Measurements from ENCODE around the gene MACO1. TPM values are rescaled to one million over a fixed set of nuclear protein-coding genes. Genes with fewer than 3 reads are reported as not detected.

Gene MACO1
- total and polyA plus RNA-seq, 9 of the 15 experiments (the other 6 are each of a cell fraction or from before 2014, with no cell fraction given): 4.6 to 28.4 (median 21.7) TPM

DNA sequence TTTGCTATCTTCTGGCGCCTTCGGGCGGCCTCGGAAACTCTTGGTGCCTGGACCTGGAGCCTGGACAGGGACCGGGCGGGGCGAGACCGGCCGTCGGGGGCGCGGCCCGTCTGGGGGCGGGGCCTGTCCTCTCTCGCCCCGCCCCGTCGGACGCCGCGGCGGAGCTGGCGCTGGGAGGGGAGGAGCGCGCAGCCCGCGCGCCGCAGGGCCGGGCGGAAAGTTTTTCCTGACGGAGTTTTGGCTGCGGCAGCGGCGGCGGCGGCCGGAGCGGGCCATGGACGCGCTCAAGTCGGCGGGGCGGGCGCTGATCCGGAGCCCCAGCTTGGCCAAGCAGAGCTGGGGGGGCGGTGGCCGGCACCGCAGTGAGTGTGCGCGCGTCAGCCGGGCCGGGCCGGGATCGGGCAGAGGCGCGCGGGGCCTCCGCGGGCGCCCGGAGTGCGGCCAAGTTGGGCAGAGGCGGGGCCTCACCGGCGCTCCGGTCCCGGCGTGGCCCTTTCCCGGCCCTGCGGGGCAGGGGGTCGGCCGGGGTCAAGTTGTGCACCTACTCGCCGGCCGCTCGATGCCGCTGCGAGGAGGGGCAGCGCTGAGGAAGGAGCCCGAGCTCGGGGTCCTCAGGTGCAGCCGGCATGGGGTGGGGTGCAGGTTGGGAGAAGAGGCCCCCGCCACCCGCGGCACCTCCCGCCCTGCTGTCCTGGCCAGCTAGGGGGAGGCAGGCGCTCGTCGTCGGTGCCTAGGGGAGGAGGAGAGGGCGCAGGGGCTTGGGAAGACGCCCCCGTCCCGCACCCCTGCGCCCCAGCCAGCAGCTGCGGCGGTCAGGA lies 112.9 kb downstream of the MACO1 start, which contains the start of gene LDLRAP1 (continued):
- TF ChIP-seq, protein P1, sequence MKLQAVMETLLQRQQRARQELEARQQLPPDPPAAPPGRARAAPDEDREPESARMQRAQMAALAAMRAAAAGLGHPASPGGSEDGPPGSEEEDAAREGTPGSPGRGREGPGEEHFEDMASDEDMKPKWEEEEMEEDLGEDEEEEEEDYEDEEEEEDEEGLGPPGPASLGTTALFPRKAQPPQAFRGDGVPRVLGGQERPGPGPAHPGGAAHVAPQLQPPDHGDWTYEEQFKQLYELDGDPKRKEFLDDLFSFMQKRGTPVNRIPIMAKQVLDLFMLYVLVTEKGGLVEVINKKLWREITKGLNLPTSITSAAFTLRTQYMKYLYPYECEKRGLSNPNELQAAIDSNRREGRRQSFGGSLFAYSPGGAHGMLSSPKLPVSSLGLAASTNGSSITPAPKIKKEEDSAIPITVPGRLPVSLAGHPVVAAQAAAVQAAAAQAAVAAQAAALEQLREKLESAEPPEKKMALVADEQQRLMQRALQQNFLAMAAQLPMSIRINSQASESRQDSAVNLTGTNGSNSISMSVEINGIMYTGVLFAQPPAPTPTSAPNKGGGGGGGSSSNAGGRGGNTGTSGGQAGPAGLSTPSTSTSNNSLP (IDR thresholded peaks at IDR 0.05; ENCODE audit: borderline replicate concordance, low read depth, low read length): no peak
- TF ChIP-seq, protein P2, sequence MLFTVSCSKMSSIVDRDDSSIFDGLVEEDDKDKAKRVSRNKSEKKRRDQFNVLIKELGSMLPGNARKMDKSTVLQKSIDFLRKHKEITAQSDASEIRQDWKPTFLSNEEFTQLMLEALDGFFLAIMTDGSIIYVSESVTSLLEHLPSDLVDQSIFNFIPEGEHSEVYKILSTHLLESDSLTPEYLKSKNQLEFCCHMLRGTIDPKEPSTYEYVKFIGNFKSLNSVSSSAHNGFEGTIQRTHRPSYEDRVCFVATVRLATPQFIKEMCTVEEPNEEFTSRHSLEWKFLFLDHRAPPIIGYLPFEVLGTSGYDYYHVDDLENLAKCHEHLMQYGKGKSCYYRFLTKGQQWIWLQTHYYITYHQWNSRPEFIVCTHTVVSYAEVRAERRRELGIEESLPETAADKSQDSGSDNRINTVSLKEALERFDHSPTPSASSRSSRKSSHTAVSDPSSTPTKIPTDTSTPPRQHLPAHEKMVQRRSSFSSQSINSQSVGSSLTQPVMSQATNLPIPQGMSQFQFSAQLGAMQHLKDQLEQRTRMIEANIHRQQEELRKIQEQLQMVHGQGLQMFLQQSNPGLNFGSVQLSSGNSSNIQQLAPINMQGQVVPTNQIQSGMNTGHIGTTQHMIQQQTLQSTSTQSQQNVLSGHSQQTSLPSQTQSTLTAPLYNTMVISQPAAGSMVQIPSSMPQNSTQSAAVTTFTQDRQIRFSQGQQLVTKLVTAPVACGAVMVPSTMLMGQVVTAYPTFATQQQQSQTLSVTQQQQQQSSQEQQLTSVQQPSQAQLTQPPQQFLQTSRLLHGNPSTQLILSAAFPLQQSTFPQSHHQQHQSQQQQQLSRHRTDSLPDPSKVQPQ (CRISPR knock-in tag; IDR thresholded peaks at IDR 0.05; ENCODE audit: borderline replicate concordance): no peak
- TF ChIP-seq ESRRA (IDR thresholded peaks at IDR 0.05; ENCODE audit: borderline replicate concordance, low read depth): peak; percentile 45; the same call in 1 of the 2 replicates
- TF ChIP-seq ZKSCAN8 (CRISPR knock-in tag; IDR thresholded peaks at IDR 0.05): no peak
- TF ChIP-seq, protein P3, sequence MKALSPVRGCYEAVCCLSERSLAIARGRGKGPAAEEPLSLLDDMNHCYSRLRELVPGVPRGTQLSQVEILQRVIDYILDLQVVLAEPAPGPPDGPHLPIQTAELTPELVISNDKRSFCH (CRISPR knock-in tag; IDR thresholded peaks at IDR 0.05): no peak
- TF ChIP-seq, protein P3 (tag; IDR thresholded peaks at IDR 0.05): no peak
- no peak for TF ChIP-seq PYGO2 (tag; IDR thresholded peaks at IDR 0.05)
- TF ChIP-seq, protein P4, sequence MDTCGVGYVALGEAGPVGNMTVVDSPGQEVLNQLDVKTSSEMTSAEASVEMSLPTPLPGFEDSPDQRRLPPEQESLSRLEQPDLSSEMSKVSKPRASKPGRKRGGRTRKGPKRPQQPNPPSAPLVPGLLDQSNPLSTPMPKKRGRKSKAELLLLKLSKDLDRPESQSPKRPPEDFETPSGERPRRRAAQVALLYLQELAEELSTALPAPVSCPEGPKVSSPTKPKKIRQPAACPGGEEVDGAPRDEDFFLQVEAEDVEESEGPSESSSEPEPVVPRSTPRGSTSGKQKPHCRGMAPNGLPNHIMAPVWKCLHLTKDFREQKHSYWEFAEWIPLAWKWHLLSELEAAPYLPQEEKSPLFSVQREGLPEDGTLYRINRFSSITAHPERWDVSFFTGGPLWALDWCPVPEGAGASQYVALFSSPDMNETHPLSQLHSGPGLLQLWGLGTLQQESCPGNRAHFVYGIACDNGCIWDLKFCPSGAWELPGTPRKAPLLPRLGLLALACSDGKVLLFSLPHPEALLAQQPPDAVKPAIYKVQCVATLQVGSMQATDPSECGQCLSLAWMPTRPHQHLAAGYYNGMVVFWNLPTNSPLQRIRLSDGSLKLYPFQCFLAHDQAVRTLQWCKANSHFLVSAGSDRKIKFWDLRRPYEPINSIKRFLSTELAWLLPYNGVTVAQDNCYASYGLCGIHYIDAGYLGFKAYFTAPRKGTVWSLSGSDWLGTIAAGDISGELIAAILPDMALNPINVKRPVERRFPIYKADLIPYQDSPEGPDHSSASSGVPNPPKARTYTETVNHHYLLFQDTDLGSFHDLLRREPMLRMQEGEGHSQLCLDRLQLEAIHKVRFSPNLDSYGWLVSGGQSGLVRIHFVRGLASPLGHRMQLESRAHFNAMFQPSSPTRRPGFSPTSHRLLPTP (IDR thresholded peaks at IDR 0.05; ENCODE audit: borderline replicate concordance, extremely low read depth, insufficient read length): no peak
- no peak for TF ChIP-seq LARP7 (IDR thresholded peaks at IDR 0.05)
- TF ChIP-seq, protein P5, sequence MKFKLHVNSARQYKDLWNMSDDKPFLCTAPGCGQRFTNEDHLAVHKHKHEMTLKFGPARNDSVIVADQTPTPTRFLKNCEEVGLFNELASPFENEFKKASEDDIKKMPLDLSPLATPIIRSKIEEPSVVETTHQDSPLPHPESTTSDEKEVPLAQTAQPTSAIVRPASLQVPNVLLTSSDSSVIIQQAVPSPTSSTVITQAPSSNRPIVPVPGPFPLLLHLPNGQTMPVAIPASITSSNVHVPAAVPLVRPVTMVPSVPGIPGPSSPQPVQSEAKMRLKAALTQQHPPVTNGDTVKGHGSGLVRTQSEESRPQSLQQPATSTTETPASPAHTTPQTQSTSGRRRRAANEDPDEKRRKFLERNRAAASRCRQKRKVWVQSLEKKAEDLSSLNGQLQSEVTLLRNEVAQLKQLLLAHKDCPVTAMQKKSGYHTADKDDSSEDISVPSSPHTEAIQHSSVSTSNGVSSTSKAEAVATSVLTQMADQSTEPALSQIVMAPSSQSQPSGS (CRISPR knock-in tag; IDR thresholded peaks at IDR 0.05): no peak
- no peak for TF ChIP-seq BCOR (IDR thresholded peaks at IDR 0.05)
- TF ChIP-seq MCM5 (IDR thresholded peaks at IDR 0.05; ENCODE audit: low read depth): no peak
- no peak for TF ChIP-seq NR2F6 (CRISPR knock-in tag; IDR thresholded peaks at IDR 0.05)
- no peak for TF ChIP-seq HDAC6 (IDR thresholded peaks at IDR 0.05; ENCODE audit: low read depth, low read length)
- TF ChIP-seq, protein P6, sequence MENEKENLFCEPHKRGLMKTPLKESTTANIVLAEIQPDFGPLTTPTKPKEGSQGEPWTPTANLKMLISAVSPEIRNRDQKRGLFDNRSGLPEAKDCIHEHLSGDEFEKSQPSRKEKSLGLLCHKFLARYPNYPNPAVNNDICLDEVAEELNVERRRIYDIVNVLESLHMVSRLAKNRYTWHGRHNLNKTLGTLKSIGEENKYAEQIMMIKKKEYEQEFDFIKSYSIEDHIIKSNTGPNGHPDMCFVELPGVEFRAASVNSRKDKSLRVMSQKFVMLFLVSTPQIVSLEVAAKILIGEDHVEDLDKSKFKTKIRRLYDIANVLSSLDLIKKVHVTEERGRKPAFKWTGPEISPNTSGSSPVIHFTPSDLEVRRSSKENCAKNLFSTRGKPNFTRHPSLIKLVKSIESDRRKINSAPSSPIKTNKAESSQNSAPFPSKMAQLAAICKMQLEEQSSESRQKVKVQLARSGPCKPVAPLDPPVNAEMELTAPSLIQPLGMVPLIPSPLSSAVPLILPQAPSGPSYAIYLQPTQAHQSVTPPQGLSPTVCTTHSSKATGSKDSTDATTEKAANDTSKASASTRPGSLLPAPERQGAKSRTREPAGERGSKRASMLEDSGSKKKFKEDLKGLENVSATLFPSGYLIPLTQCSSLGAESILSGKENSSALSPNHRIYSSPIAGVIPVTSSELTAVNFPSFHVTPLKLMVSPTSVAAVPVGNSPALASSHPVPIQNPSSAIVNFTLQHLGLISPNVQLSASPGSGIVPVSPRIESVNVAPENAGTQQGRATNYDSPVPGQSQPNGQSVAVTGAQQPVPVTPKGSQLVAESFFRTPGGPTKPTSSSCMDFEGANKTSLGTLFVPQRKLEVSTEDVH (IDR thresholded peaks at IDR 0.05; ENCODE audit: low read depth, partially characterized antibody): no peak

All from K562 (cell line).